Measurements from ENCODE around the gene FBXL15.
A peak's percentile ranks its signal among the peaks of the same experiment; 100 is the strongest.

Gene FBXL15

GRCh38 chr10:102424916-102425315 lies 4.3 kb downstream of the FBXL15 start:
- H3K9ac ChIP-seq (ENCODE audit: insufficient read length) = no peak overlapping the region
- no peaks in the 10 kb centered on the region for H3K9me3 ChIP-seq (ENCODE audit: low read depth, low read length)
- DNase-seq (ENCODE audit: low read depth, low spot score) = no peak
- no peak overlapping the region for H3K4me3 ChIP-seq
- H3K36me3 ChIP-seq (ENCODE audit: insufficient read depth, low read length) = no peaks in the 10 kb centered on the region
- TF ChIP-seq EZH2 (IDR thresholded peaks at IDR 0.05) (no peak), FOXP2 (optimal IDR thresholded peaks at IDR 0.05; ENCODE audit: control extremely low read depth, extremely low read length, insufficient read depth) (no peak), POLR2AphosphoS5 (IDR thresholded peaks at IDR 0.05; ENCODE audit: borderline replicate concordance, low read depth, low read length) (no peak)
- no peak overlapping the region for H3K27ac ChIP-seq

GRCh38 chr10:102425444-102425843 lies 4.8 kb downstream of the FBXL15 start:
- H3K4me3 ChIP-seq = no peak overlapping the region
- H3K36me3 ChIP-seq (ENCODE audit: insufficient read depth, low read length) = no peaks in the 10 kb centered on the region
- H3K9ac ChIP-seq (ENCODE audit: insufficient read length) = no peak overlapping the region
- TF ChIP-seq FOXP2 (optimal IDR thresholded peaks at IDR 0.05; ENCODE audit: control extremely low read depth, extremely low read length, insufficient read depth) (no peak), POLR2AphosphoS5 (IDR thresholded peaks at IDR 0.05; ENCODE audit: borderline replicate concordance, low read depth, low read length) (no peak), EZH2 (IDR thresholded peaks at IDR 0.05) (no peak)
- no peak for DNase-seq (ENCODE audit: low read depth, low spot score)
- H3K9me3 ChIP-seq (ENCODE audit: low read depth, low read length) = no peaks in the 10 kb centered on the region
- no peak overlapping the region for H3K27ac ChIP-seq

- Histone ChIP-seq H3K27ac (no peak overlapping the region), H3K36me3 (ENCODE audit: insufficient read depth, low read length) (no peaks in the 10 kb centered on the region), H3K4me3 (no peak overlapping the region), H3K9me3 (ENCODE audit: low read depth, low read length) (no peaks in the 10 kb centered on the region), H3K9ac (ENCODE audit: insufficient read length) (no peak overlapping the region)
- TF ChIP-seq EZH2 (IDR thresholded peaks at IDR 0.05) = no peak
- no peak for TF ChIP-seq POLR2AphosphoS5 (IDR thresholded peaks at IDR 0.05; ENCODE audit: borderline replicate concordance, low read depth, low read length)
- no peak for TF ChIP-seq FOXP2 (optimal IDR thresholded peaks at IDR 0.05; ENCODE audit: control extremely low read depth, extremely low read length, insufficient read depth)
- DNase-seq (ENCODE audit: low read depth, low spot score) = no peak
These were observed 6.2 kb downstream of the FBXL15 start for GRCh38 chr10:102426803-102427287.

- Histone ChIP-seq H3K9ac (ENCODE audit: insufficient read length) (no peak overlapping the region), H3K36me3 (ENCODE audit: insufficient read depth, low read length) (no peaks in the 10 kb centered on the region), H3K27ac (no peak overlapping the region), H3K9me3 (ENCODE audit: low read depth, low read length) (no peaks in the 10 kb centered on the region), H3K4me3 (no peak overlapping the region)
- no peak for DNase-seq (ENCODE audit: low read depth, low spot score)
- TF ChIP-seq POLR2AphosphoS5 (IDR thresholded peaks at IDR 0.05; ENCODE audit: borderline replicate concordance, low read depth, low read length) = no peak
- TF ChIP-seq FOXP2 (optimal IDR thresholded peaks at IDR 0.05; ENCODE audit: control extremely low read depth, extremely low read length, insufficient read depth) = no peak
- no peak for TF ChIP-seq EZH2 (IDR thresholded peaks at IDR 0.05)
These were observed 8.8 kb downstream of the FBXL15 start for GRCh38 chr10:102429468-102429867.

- H3K9me3 ChIP-seq (ENCODE audit: low read depth, low read length) = no peaks in the 10 kb centered on the region
- peak overlapping the region; percentile 78 for H3K4me3 ChIP-seq
- H3K36me3 ChIP-seq (ENCODE audit: insufficient read depth, low read length) = no peaks in the 10 kb centered on the region
- no peak; the same call in 1 of the 2 replicates for TF ChIP-seq POLR2AphosphoS5 (IDR thresholded peaks at IDR 0.05; ENCODE audit: borderline replicate concordance, low read depth, low read length)
- TF ChIP-seq EZH2 (IDR thresholded peaks at IDR 0.05) = no peak
- TF ChIP-seq FOXP2 (optimal IDR thresholded peaks at IDR 0.05; ENCODE audit: control extremely low read depth, extremely low read length, insufficient read depth) = no peak
- no peak for DNase-seq (ENCODE audit: low read depth, low spot score)
- H3K9ac ChIP-seq (ENCODE audit: insufficient read length) = peak overlapping the region; percentile 88
- H3K27ac ChIP-seq = no peak overlapping the region
These were observed 11.0 kb downstream of the FBXL15 start for GRCh38 chr10:102431452-102432124.

GRCh38 chr10:102432162-102432950 lies 11.7 kb downstream of the FBXL15 start, which contains the start of gene CUEDC2:
Gene CUEDC2, minus strand, starts transcription at chr10:102432574. Its CDS starts 7,386 bp downstream, at chr10:102425188.
- Histone ChIP-seq H3K4me3 (peak within 1 kb of the TSS; percentile 78), H3K9me3 (ENCODE audit: low read depth, low read length) (no peaks in the 10 kb centered on the region), H3K27ac (no peak within 1 kb of the TSS), H3K36me3 (ENCODE audit: insufficient read depth, low read length) (no peaks in the 10 kb centered on the region), H3K9ac (ENCODE audit: insufficient read length) (peak within 1 kb of the TSS; percentile 88)
- DNase-seq (ENCODE audit: low read depth, low spot score) = peak; percentile 57
- TF ChIP-seq EZH2 (IDR thresholded peaks at IDR 0.05) = no peak
- TF ChIP-seq POLR2AphosphoS5 (IDR thresholded peaks at IDR 0.05; ENCODE audit: borderline replicate concordance, low read depth, low read length) = peak; percentile 48; the same call in 1 of the 2 replicates

- no peak for DNase-seq (ENCODE audit: low read depth, low spot score)
- H3K4me3 ChIP-seq = no peak overlapping the region
- H3K27ac ChIP-seq = no peak overlapping the region
- TF ChIP-seq POLR2AphosphoS5 (IDR thresholded peaks at IDR 0.05; ENCODE audit: borderline replicate concordance, low read depth, low read length) (no peak), EZH2 (IDR thresholded peaks at IDR 0.05) (no peak), FOXP2 (optimal IDR thresholded peaks at IDR 0.05; ENCODE audit: control extremely low read depth, extremely low read length, insufficient read depth) (no peak)
- no peaks in the 10 kb centered on the region for H3K9me3 ChIP-seq (ENCODE audit: low read depth, low read length)
- H3K36me3 ChIP-seq (ENCODE audit: insufficient read depth, low read length) = no peaks in the 10 kb centered on the region
- H3K9ac ChIP-seq (ENCODE audit: insufficient read length) = no peak overlapping the region
These were observed 13.0 kb downstream of the FBXL15 start for GRCh38 chr10:102433619-102434046.

GRCh38 chr10:102434394-102435132 lies 13.9 kb downstream of the FBXL15 start:
- Histone ChIP-seq H3K9ac (ENCODE audit: insufficient read length) (no peak overlapping the region), H3K36me3 (ENCODE audit: insufficient read depth, low read length) (no peaks in the 10 kb centered on the region), H3K9me3 (ENCODE audit: low read depth, low read length) (no peaks in the 10 kb centered on the region), H3K27ac (no peak overlapping the region), H3K4me3 (no peak overlapping the region)
- no peak for DNase-seq (ENCODE audit: low read depth, low spot score)
- TF ChIP-seq EZH2 (IDR thresholded peaks at IDR 0.05) (no peak), FOXP2 (optimal IDR thresholded peaks at IDR 0.05; ENCODE audit: control extremely low read depth, extremely low read length, insufficient read depth) (no peak), POLR2AphosphoS5 (IDR thresholded peaks at IDR 0.05; ENCODE audit: borderline replicate concordance, low read depth, low read length) (no peak)

Data from SK-N-MC (cell line).